Common myeloid progenitor, CD34-positive (primary cell): ENCODE measurements around the gene MXRA7.

Source experiments
- CTCF ChIA-PET: fragments of 350-600 bp; sonication (Branson Sonifier 250); formaldehyde crosslinking; loops from one replicate; lab custom pipeline; 2021; ENCODE audit warnings: antibody characterized with exemption; lab: Charles Lee
- POLR2A ChIA-PET: fragments of 350-600 bp; sonication (Branson Sonifier 250); formaldehyde crosslinking; loops from one replicate; lab custom pipeline; 2021; ENCODE audit warnings: antibody characterized with exemption; lab: Charles Lee
- DNase-seq, 3 donors: peaks; one replicate each; pipeline versions ENCODE4 v3.0.0 to v3.0.0-alpha.2; 2013
- H3K27ac ChIP-seq, 2 experiments: 1 replicate in 1 of 2; 2 replicates in 1 of 2; pipeline ENCODE4 v1.7.0; 2013; ENCODE audit warnings: inconsistent platforms in 2 of 2, low read length in 2 of 2, mild to moderate bottlenecking in 2 of 2, low read depth in 1 of 2, moderate library complexity in 1 of 2; ENCODE audit not compliant: severe bottlenecking in 2 of 2, insufficient read depth in 1 of 2, poor library complexity in 1 of 2
- H3K27me3 ChIP-seq, 5 experiments: replicated peaks in 2 of 5; 1 replicate in 3 of 5; 2 replicates in 2 of 5; pipeline versions ENCODE4 v1.6.1 to v1.7.0; 2013; ENCODE audit warnings: low read length in 4 of 5, mild to moderate bottlenecking in 2 of 5, moderate library complexity in 2 of 5, inconsistent platforms in 1 of 5; ENCODE audit not compliant: insufficient read depth in 5 of 5, control insufficient read depth in 4 of 5
- H3K36me3 ChIP-seq, 4 experiments: 1 replicate in 2 of 4; 2 replicates in 2 of 4; pipeline versions ENCODE4 v1.6.1 to v1.7.0; 2013; ENCODE audit warnings: low read length in 3 of 4, control low read depth in 1 of 4, mild to moderate bottlenecking in 1 of 4; ENCODE audit not compliant: control insufficient read depth in 4 of 4, insufficient read depth in 4 of 4
- H3K4me1 ChIP-seq, 4 experiments: 1 replicate in 3 of 4; 2 replicates in 1 of 4; pipeline versions ENCODE4 v1.6.1 to v1.7.1; 2013; ENCODE audit warnings: low read length in 3 of 4, mild to moderate bottlenecking in 3 of 4, control low read depth in 1 of 4, inconsistent platforms in 1 of 4, moderate library complexity in 1 of 4; ENCODE audit not compliant: control insufficient read depth in 4 of 4, insufficient read depth in 4 of 4; ENCODE audit errors: control extremely low read depth in 1 of 4
- H3K4me3 ChIP-seq, 7 experiments: 1 replicate in 4 of 7; 2 replicates in 3 of 7; pipeline versions ENCODE4 v1.5.1 to v1.7.0; 2013; ENCODE audit warnings: mild to moderate bottlenecking in 7 of 7, low read length in 6 of 7, moderate library complexity in 6 of 7, inconsistent platforms in 2 of 7, low read depth in 2 of 7, control low read depth in 1 of 7; ENCODE audit not compliant: insufficient read depth in 4 of 7, control insufficient read depth in 1 of 7; ENCODE audit errors: extremely low read depth in 1 of 7
- H3K9me3 ChIP-seq, 5 experiments: 1 replicate in 4 of 5; 2 replicates in 1 of 5; pipeline versions ENCODE4 v1.6.1 to v1.7.1; 2013; ENCODE audit warnings: low read length in 4 of 5, mild to moderate bottlenecking in 2 of 5, inconsistent platforms in 1 of 5, low read depth in 1 of 5, moderate library complexity in 1 of 5; ENCODE audit not compliant: control insufficient read depth in 4 of 5, insufficient read depth in 2 of 5; ENCODE audit errors: control extremely low read depth in 1 of 5
- WGBS: methylation state at CpG from one replicate; pipeline ENCODE4 v1.1.5; 2013; ENCODE audit not compliant: insufficient coverage; 5-methylcytosine and 5-hydroxymethylcytosine counted together

The MXRA7 gene

DNA sequence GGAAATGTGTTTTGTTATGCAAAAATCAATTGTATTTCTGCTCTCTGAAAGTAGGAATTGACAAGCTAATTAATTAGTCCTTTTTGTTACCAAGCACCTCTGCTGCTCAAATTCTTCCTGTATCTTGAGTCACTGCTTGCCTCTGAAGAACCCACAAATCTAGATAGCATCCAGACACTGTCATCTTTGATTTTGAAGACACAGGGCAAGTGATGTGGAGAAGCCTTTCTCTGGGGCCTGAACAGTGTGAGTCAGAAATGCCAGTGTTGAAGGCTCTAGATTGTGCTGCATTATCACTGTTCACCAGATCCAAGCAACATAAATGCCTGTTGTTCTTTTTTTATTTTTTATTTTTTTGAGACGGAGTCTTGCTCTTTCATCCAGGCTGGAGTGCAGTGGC, 56.4 kb downstream of the MXRA7 start:
- ChIA-PET CTCF (no interaction called here), POLR2A (no interaction called here)
- Histone ChIP-seq H3K27me3 (peaks cover 0 to 2% (median 0%) of the 10 kb centered on the region in 5 experiments), H3K4me1 (peaks cover under 1 to 3% (median 2%) of the 10 kb centered on the region in 4 experiments), H3K4me3 (no peak overlapping the region), H3K27ac (no peak overlapping the region), H3K36me3 (no peaks in the 10 kb centered on the region), H3K9me3 (peaks cover 0 to 5% (median 0%) of the 10 kb centered on the region in 5 experiments)
- DNase-seq = peak in 2 of 3 donors; percentile 11 to 34
- no CpG with 5 or more reads among the region's 1 CpG for WGBS

DNA sequence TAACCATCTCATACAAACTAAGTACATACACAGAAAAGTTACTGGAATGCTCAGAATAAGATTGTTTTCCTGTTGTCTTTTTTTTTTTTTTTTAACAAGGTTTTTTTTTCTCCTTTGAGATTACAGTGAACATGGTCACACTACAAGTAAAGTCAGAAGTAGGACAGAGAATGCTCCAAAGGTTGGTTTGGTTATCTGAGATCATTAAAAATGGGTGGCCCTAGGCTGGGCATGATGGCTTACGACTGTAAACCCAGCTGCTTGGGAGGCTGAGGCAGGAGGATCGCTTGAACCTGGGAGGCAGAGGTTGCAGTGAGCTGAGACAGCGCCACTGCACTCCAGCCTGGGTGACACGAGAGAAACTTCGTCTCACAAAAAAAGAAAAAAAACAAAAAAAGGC, 60.3 kb downstream of the MXRA7 start:
- 100% methylated on average over 2 of the region's 5 CpGs for WGBS
- ChIA-PET CTCF (interaction anchor here (1.1 kb wide), 1 partner anchor 8 kb away, joined by 5 read pairs; no protein-coding TSS in a partner anchor), POLR2A (interaction anchor here (0.7 kb wide), 1 partner anchor 10 kb away, joined by 4 read pairs; no protein-coding TSS in a partner anchor)
- H3K4me3 ChIP-seq = no peak overlapping the region
- no peaks in the 10 kb centered on the region for H3K4me1 ChIP-seq
- H3K27me3 ChIP-seq = peaks cover 0 to 2% (median 0%) of the 10 kb centered on the region in 5 experiments
- H3K27ac ChIP-seq = no peak overlapping the region
- H3K9me3 ChIP-seq = peaks cover 0 to 10% (median 5%) of the 10 kb centered on the region in 5 experiments
- DNase-seq = no peak
- H3K36me3 ChIP-seq = no peaks in the 10 kb centered on the region

DNA sequence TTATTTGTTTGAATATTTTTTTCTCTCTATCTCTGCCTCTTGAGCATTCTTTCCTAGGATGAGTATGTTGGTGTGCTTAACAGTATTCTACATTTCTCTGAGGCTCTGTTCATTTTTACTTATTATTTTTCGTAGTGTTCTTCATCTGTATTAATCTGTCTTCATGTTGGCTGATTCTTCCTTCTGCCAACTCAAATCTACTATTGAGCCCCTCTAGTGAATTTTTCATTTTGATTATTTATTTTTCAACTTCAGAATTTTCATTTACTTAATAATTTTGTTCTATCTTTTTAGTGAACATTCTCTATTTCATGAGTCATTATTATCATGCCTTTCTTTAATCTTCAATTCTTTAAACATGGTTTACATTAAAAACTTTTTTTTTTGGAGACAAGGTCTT, 64.1 kb downstream of the MXRA7 start:
- Histone ChIP-seq H3K27ac (no peak overlapping the region), H3K4me3 (no peak overlapping the region), H3K9me3 (peaks cover 0 to 6% (median 6%) of the 10 kb centered on the region in 5 experiments), H3K4me1 (no peaks in the 10 kb centered on the region), H3K27me3 (peaks cover 0 to 2% (median 0%) of the 10 kb centered on the region in 5 experiments), H3K36me3 (no peaks in the 10 kb centered on the region)
- POLR2A ChIA-PET = no interaction called here
- no CpG with 5 or more reads among the region's 1 CpG for WGBS
- CTCF ChIA-PET = no interaction called here
- no peak for DNase-seq

DNA sequence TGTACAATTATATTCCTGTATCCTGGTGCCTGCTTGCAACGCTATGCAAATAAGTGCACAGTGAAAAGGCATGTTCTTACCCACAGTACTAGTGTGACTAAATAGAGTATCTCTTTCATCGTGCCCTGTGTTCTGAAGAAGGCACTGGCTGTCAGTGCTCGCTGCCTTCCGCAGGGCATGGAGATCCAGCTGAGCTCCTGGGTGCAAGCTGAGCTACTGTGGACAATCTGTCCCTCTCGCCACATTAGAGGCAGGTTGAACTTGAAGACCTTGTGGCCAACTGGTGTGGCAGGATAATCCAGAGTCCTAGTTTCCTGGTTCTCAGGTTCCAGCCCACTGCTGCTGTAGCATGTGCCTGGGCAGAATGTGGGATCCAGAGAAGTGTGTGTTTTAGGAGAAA, 65.3 kb downstream of the MXRA7 start:
- no peak for DNase-seq
- H3K27me3 ChIP-seq = no peaks in the 10 kb centered on the region
- POLR2A ChIA-PET = interaction anchor here (0.5 to 0.7 kb wide), 3 partner anchors 53 to 407 kb away, joined by 3 to 6 read pairs (median 3); no protein-coding TSS in a partner anchor
- H3K4me3 ChIP-seq = no peak overlapping the region
- WGBS = 97% methylated on average over 5 of the region's 5 CpGs
- H3K27ac ChIP-seq = no peak overlapping the region
- H3K36me3 ChIP-seq = no peaks in the 10 kb centered on the region
- peaks cover 0 to 6% (median 4%) of the 10 kb centered on the region in 5 experiments for H3K9me3 ChIP-seq
- no peaks in the 10 kb centered on the region for H3K4me1 ChIP-seq
- CTCF ChIA-PET = no interaction called here

DNA sequence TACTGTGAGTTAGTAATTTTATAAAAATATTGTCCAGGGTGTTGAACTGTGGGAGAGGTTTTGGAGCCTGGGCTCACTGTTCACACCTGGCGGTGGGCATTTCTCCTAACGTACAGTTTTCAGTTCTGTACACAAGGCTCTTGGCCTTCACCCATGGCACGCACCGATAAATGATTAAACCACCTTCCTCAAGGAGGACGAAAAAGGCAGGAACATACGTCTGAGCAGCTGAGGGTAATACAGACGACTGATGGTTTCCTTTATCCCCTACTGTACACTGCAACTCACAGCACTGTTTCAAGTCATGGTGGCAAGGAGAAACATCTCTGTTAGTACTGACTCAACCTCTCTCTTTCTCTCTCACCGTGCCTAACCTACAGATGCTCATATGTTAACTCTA, 65.8 kb downstream of the MXRA7 start:
- POLR2A ChIA-PET = interaction anchor here (0.5 to 0.6 kb wide), 2 partner anchors 53 to 156 kb away, joined by 3 to 6 read pairs; no protein-coding TSS in a partner anchor
- no peak for DNase-seq
- no peak overlapping the region for H3K4me3 ChIP-seq
- no peaks in the 10 kb centered on the region for H3K36me3 ChIP-seq
- H3K9me3 ChIP-seq = peaks cover 0 to 6% (median 4%) of the 10 kb centered on the region in 5 experiments
- WGBS = 94% methylated on average over 7 of the region's 8 CpGs
- no peaks in the 10 kb centered on the region for H3K27me3 ChIP-seq
- no peaks in the 10 kb centered on the region for H3K4me1 ChIP-seq
- CTCF ChIA-PET = no interaction called here
- H3K27ac ChIP-seq = no peak overlapping the region

DNA sequence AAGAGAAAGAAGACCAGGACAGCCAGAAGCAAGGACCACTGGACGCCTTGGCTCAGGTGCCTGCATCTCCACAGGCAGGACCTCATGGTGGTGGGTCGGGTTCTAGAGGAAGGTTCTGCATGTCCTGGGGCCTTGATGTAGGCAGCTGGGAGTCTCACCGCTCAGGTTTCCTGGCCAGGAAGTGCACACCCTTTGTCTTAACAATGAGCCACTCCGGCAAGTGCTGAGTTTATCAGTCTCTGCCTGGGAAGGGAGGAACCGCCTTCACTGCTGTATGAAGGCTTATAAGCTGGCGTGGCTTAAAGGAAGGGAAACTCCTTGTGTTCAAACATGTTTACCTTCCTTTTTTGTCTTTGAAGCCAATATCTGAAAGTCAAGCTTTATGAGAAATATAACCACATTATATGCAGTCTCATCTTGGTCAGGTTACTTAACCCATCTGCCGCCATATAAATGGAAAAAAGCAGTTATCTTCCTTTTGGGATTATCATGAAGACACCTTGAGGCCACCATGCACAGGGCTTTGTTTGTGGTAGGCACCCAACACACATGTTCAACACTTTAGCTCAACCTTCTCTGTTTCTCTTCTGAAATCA, 67.1 kb downstream of the MXRA7 start, which contains the start of gene ST6GALNAC1:
Gene ST6GALNAC1, minus strand, starts transcription at position 205 of the 596 bp plus-strand sequence. Its CDS starts 119 bp downstream, at position 86.
- DNase-seq = peak in 2 of 3 donors; percentile 21 to 52
- CTCF ChIA-PET = no interaction called here
- no peaks in the 10 kb centered on the region for H3K4me1 ChIP-seq
- WGBS = 90% methylated on average over 7 of the region's 7 CpGs
- H3K27me3 ChIP-seq = no peaks in the 10 kb centered on the region
- no peak within 1 kb of the TSS for H3K4me3 ChIP-seq
- POLR2A ChIA-PET = interaction anchor here (1.1 kb wide), 1 partner anchor 17 kb away, joined by 6 read pairs; no protein-coding TSS in a partner anchor
- peaks cover 0 to 6% (median 4%) of the 10 kb centered on the region in 5 experiments for H3K9me3 ChIP-seq
- peak within 1 kb of the TSS in 1 of 2 experiments; percentile 66 for H3K27ac ChIP-seq
- no peaks in the 10 kb centered on the region for H3K36me3 ChIP-seq

DNA sequence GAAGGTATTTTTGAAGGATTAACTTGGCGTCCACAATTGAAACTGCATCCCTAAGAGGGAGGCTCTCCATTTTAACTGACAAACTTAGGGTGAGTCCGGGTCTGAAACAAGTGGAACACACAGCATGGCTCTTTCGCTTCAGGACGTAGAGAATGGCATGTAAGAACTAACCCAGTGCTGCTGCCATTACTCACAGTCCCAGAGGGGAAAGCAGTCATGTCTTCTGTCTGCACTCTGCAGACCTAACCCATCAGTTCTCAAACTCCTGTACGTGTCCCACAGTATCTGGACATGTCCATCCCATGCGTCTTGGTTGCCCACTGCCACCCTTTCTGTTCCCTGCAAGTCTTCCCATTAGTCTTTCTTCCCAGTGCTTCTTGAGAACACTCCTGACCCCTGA, 67.8 kb downstream of the MXRA7 start:
- WGBS = 100% methylated on average over 6 of the region's 6 CpGs
- ChIA-PET POLR2A (interaction anchor here (1.1 kb wide), 1 partner anchor 18 kb away, joined by 6 read pairs; no protein-coding TSS in a partner anchor), CTCF (no interaction called here)
- Histone ChIP-seq H3K4me1 (no peaks in the 10 kb centered on the region), H3K36me3 (no peaks in the 10 kb centered on the region), H3K9me3 (peaks cover 0 to 6% (median 4%) of the 10 kb centered on the region in 5 experiments), H3K27ac (peak overlapping the region in 1 of 2 experiments; percentile 66), H3K27me3 (no peaks in the 10 kb centered on the region), H3K4me3 (no peak overlapping the region)
- no peak for DNase-seq
